KMS-11 (cell line): Measurements from ENCODE around the gene NDEL1.

Experiments used
- H2AFZ ChIP-seq: fragments of 200-600 bp; sonication (generic); 2 replicates; pipeline ENCODE4 v1.6.1; 2016; ENCODE audit warnings: antibody characterized with exemption, mixed run types, low read depth
- H3K27ac ChIP-seq: fragments of 200-600 bp; sonication (generic); 2 replicates; pipeline ENCODE4 v1.6.1; 2016; ENCODE audit warnings: mild to moderate bottlenecking, mixed run types
- H3K27me3 ChIP-seq: fragments of 200-600 bp; sonication (generic); 2 replicates; pipeline ENCODE4 v1.6.1; 2017; ENCODE audit warnings: mild to moderate bottlenecking, low read depth, mixed run types, moderate library complexity; ENCODE audit not compliant: insufficient read depth
- H3K36me3 ChIP-seq: fragments of 200-600 bp; sonication (generic); 2 replicates; pipeline ENCODE4 v1.6.1; 2017; ENCODE audit warnings: mild to moderate bottlenecking, mixed run types; ENCODE audit not compliant: insufficient read depth
- H3K4me1 ChIP-seq: fragments of 200-600 bp; sonication (generic); 2 replicates; pipeline ENCODE4 v1.6.1; 2016; ENCODE audit warnings: mild to moderate bottlenecking, low read depth, mixed run types; ENCODE audit not compliant: poor library complexity, severe bottlenecking
- H3K4me2 ChIP-seq: fragments of 200-600 bp; sonication (generic); 2 replicates; pipeline ENCODE4 v1.7.0; 2016; ENCODE audit warnings: mild to moderate bottlenecking, mixed run types
- H3K4me3 ChIP-seq: fragments of 200-600 bp; sonication (generic); IDR thresholded peaks from 2 replicates; pipeline ENCODE4 v1.6.1; 2017; ENCODE audit warnings: low read depth, low read length, mixed read lengths; ENCODE audit not compliant: insufficient read depth
- H3K79me2 ChIP-seq: fragments of 200-600 bp; sonication (generic); 2 replicates; pipeline ENCODE4 v1.6.1; 2016; ENCODE audit warnings: low read depth, mixed run types; ENCODE audit not compliant: insufficient read depth
- H3K9ac ChIP-seq: fragments of 200-600 bp; sonication (generic); 2 replicates; pipeline ENCODE4 v1.6.1; 2016; ENCODE audit warnings: mild to moderate bottlenecking, mixed run types
- H4K20me1 ChIP-seq: fragments of 200-600 bp; sonication (generic); 2 replicates; pipeline ENCODE4 v1.6.1; 2016; ENCODE audit warnings: mild to moderate bottlenecking, mixed run types; ENCODE audit not compliant: insufficient read depth
- TF ChIP-seq, protein P1 (sequence below): fragments of 200-600 bp; sonication (generic); conservative IDR thresholded peaks from 2 replicates; pipeline ENCODE4 v1.6.1; 2017; ENCODE audit warnings: low read depth, mild to moderate bottlenecking, antibody characterized with exemption, low read length, moderate library complexity, mixed read lengths

NDEL1 gene

DNA sequence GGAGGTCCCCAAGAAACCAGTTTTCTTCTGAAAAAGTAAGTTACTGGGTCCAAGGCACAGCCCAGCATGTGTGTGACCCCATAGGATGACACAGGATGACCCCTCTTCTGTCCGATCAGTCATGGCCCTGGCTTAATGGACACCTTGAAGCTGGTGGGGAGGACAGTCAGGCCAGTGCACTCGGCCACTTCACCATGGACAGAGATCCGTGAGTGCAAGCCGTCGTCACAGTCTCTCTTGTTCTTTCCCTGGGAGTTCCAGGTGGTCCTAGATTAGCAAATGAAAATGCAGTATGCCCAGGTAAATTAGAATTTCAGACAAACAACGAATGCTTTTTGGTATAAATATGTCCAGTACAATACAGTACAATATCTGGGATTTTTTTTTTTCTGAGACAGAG lies 36.7 kb upstream of the NDEL1 start:
- H3K79me2 ChIP-seq = no peaks in the 10 kb centered on the region
- TF ChIP-seq, protein P1, sequence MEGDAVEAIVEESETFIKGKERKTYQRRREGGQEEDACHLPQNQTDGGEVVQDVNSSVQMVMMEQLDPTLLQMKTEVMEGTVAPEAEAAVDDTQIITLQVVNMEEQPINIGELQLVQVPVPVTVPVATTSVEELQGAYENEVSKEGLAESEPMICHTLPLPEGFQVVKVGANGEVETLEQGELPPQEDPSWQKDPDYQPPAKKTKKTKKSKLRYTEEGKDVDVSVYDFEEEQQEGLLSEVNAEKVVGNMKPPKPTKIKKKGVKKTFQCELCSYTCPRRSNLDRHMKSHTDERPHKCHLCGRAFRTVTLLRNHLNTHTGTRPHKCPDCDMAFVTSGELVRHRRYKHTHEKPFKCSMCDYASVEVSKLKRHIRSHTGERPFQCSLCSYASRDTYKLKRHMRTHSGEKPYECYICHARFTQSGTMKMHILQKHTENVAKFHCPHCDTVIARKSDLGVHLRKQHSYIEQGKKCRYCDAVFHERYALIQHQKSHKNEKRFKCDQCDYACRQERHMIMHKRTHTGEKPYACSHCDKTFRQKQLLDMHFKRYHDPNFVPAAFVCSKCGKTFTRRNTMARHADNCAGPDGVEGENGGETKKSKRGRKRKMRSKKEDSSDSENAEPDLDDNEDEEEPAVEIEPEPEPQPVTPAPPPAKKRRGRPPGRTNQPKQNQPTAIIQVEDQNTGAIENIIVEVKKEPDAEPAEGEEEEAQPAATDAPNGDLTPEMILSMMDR = no peak

DNA sequence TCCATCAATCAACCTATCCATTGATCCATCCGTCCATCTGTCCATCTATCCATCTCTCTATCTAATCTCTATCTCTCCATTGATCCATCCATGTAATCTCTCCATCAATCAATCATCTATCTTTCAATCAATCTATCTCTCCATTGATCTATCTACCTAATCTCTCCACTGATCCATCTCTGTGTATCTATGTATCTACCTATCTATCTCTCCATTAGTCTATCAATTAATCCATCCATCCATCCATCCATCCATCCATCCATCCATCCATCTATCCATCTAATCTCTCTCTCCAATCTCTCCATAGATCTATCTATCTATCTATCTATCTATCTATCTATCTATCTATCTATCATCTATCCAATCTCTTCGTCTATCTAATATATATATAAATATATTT lies 34.6 kb upstream of the NDEL1 start:
- Histone ChIP-seq H3K4me2 (no peak overlapping the region), H4K20me1 (no peaks in the 10 kb centered on the region), H3K4me3 (no peak overlapping the region), H3K9ac (no peak overlapping the region), H3K27ac (no peak overlapping the region), H3K4me1 (no peaks in the 10 kb centered on the region), H3K79me2 (no peaks in the 10 kb centered on the region), H3K36me3 (no peaks in the 10 kb centered on the region), H2AFZ (no peak overlapping the region), H3K27me3 (no peaks in the 10 kb centered on the region)
- TF ChIP-seq, protein P1 = no peak

More for the DNA sequence above, 36.7 kb upstream of the NDEL1 start:
- H3K4me2 ChIP-seq = no peak overlapping the region
- H3K27me3 ChIP-seq = no peaks in the 10 kb centered on the region
- no peaks in the 10 kb centered on the region for H3K4me1 ChIP-seq
- no peak overlapping the region for H3K9ac ChIP-seq
- no peaks in the 10 kb centered on the region for H3K36me3 ChIP-seq
- no peak overlapping the region for H3K4me3 ChIP-seq
- no peaks in the 10 kb centered on the region for H4K20me1 ChIP-seq
- H3K27ac ChIP-seq = no peak overlapping the region
- H2AFZ ChIP-seq = no peak overlapping the region

DNA sequence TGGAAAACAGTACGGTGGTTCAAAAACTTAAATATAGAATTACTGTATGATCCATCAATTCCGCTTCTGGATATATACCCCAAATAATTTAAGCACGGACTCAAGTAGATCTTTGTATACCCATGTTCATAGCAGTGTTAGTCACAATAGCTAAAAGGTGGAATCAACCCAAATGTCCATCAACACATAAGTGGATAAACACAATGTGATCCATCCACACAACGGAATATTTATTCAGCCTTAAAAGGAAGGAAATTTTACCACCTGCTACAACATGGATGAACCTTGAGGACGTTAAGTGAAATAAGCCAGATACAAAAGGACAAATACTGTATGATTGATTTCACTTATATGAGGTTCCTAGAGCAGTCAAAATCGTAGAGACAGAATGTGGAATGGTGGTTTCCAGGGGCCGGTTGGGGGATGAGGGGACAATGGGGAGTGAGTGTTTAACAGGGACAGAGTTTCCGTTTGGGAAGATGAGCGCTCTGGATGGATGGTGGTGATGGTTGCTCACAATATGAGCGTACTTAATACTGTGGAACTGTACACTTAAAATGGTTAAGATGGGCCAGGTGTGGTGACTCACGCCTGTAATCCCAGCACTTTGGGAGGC lies 32.7 kb upstream of the NDEL1 start:
- Histone ChIP-seq H4K20me1 (no peaks in the 10 kb centered on the region), H3K79me2 (no peaks in the 10 kb centered on the region), H3K4me3 (no peak overlapping the region), H3K36me3 (no peaks in the 10 kb centered on the region), H3K4me2 (no peak overlapping the region), H3K9ac (no peak overlapping the region), H3K27me3 (no peaks in the 10 kb centered on the region), H3K4me1 (no peaks in the 10 kb centered on the region), H2AFZ (no peak overlapping the region), H3K27ac (no peak overlapping the region)
- TF ChIP-seq, protein P1 = no peak

DNA sequence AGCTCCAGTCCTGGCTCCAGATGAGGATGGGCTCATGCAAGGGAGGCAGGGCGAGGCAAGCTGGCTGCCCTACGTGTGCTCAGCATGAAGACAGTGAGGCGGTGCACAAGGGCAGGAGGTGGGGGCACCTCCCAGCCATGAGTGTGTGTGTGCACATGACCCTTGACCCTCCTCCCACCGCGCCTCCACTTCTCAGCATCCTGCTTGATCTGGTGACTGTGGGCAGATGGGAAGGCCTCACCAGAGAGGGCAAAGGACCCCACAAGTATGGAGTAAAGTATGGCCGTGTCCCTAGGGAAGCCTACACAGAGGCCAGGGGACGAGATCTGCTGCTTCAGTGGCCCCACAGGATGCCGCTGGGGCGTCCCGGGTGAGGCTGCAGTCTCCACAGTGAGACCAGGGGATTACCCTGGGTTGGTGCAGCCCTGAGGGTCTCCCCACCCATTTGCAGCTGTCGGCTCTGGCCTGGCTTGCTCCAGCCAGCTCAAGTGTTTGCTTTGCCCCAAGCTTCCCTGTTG lies 30.1 kb upstream of the NDEL1 start:
- no peaks in the 10 kb centered on the region for H3K4me1 ChIP-seq
- no peaks in the 10 kb centered on the region for H4K20me1 ChIP-seq
- no peak overlapping the region for H3K4me2 ChIP-seq
- no peak overlapping the region for H2AFZ ChIP-seq
- H3K27ac ChIP-seq = no peak overlapping the region
- TF ChIP-seq, protein P1 = no peak
- H3K27me3 ChIP-seq = no peaks in the 10 kb centered on the region
- H3K4me3 ChIP-seq = no peak overlapping the region
- no peaks in the 10 kb centered on the region for H3K79me2 ChIP-seq
- H3K36me3 ChIP-seq = no peaks in the 10 kb centered on the region
- no peak overlapping the region for H3K9ac ChIP-seq
